GM12878 (cell line): ENCODE data around the gene MCM9. TPM values are rescaled to one million over a fixed set of nuclear protein-coding genes. Genes with fewer than 3 reads are reported as not detected.
A peak's percentile ranks its signal among the peaks of the same experiment; 100 is the strongest.

Experiments
- ATAC-seq: fragments of 200-7000 bp; cut with Tn5 transposase; 3 replicates; pipeline ENCODE4 v1.9.1; 2020; ENCODE audit warnings: mild to moderate bottlenecking, moderate library complexity
- BruUV-seq: library from RNA; stranded (reverse); fragments of 400-500 nt; replicated peaks from 2 replicates; lab custom pipeline; 2021; lab: Mats Ljungman, UMichigan
- CTCF ChIA-PET: fragments of 300-600 bp; sonication (Branson Sonifier 250); formaldehyde crosslinking; extraction: SDS; loops from one replicate; lab custom pipeline; 2021; ENCODE audit warnings: inconsistent platforms; lab: Yijun Ruan, JAX
- POLR2A ChIA-PET: fragments of 350-600 bp; formaldehyde crosslinking; extraction: SDS; loops from one replicate; lab custom pipeline; 2021; ENCODE audit warnings: inconsistent platforms; lab: Charles Lee
- RAD21 ChIA-PET: fragments of 300-600 bp; sonication (Branson Sonifier 250); formaldehyde crosslinking; loops from one replicate; lab custom pipeline; 2023; ENCODE audit warnings: antibody characterized with exemption; ENCODE audit not compliant: unreplicated experiment; lab: Charles Lee
- SMC1A ChIA-PET: fragments of 300-600 bp; sonication (Branson Sonifier 250); formaldehyde crosslinking; loops from one replicate; lab custom pipeline; 2023; ENCODE audit not compliant: unreplicated experiment, uncharacterized antibody; lab: Charles Lee
- DNase-seq: peaks from one replicate; pipeline ENCODE4 v3.0.0-alpha.2; 2011; ENCODE audit warnings: low read depth, low spot score
- FAIRE-seq: peaks from 3 replicates; lab custom pipeline; 2011; peaks lifted over from hg19 to GRCh38; lab: Jason Lieb, UNC
- H2AFZ ChIP-seq: 2 replicates; pipeline ENCODE4 v1.6.0; 2011; ENCODE audit warnings: low read depth, low read length, control low read depth; ENCODE audit not compliant: control insufficient read depth
- H3K27ac ChIP-seq: 2 replicates; pipeline ENCODE4 v1.5.1; 2011; ENCODE audit warnings: control low read depth; ENCODE audit not compliant: control insufficient read depth, insufficient read depth
- H3K27me3 ChIP-seq, 2 experiments: replicated peaks in 1 of 2; 2 replicates each; pipeline versions ENCODE4 v1.6.0 to v1.6.1; 2011; ENCODE audit warnings: low read length in 1 of 2; ENCODE audit not compliant: control insufficient read depth in 2 of 2, insufficient read depth in 2 of 2
- H3K36me3 ChIP-seq, 2 experiments: 2 replicates each; pipeline ENCODE4 v1.5.1; 2011; ENCODE audit warnings: low read length in 1 of 2; ENCODE audit not compliant: control insufficient read depth in 2 of 2, insufficient read depth in 2 of 2
- H3K4me1 ChIP-seq: 2 replicates; pipeline ENCODE4 v1.6.1; 2011; ENCODE audit warnings: mild to moderate bottlenecking, low read length, moderate library complexity, mixed read lengths; ENCODE audit not compliant: control insufficient read depth, insufficient read depth
- H3K4me2 ChIP-seq: 2 replicates; pipeline ENCODE4 v1.6.0; 2011; ENCODE audit warnings: control low read depth; ENCODE audit not compliant: control insufficient read depth, insufficient read depth
- H3K4me3 ChIP-seq: fragments of 200-600 bp; sonication (generic); 2 replicates; pipeline ENCODE4 v1.5.1; 2016
- H3K79me2 ChIP-seq: 2 replicates; pipeline ENCODE4 v1.6.0; 2011; ENCODE audit warnings: low read length; ENCODE audit not compliant: control insufficient read depth, insufficient read depth
- H3K9ac ChIP-seq: 2 replicates; pipeline ENCODE4 v1.8.0; 2011; ENCODE audit warnings: low read length, control low read depth, mixed read lengths; ENCODE audit not compliant: control insufficient read depth, insufficient read depth
- H3K9me3 ChIP-seq: replicated peaks from 3 replicates; pipeline ENCODE4 v1.5.1; 2011; ENCODE audit warnings: mild to moderate bottlenecking, low read length; ENCODE audit not compliant: control insufficient read depth, insufficient read depth
- H4K20me1 ChIP-seq: 2 replicates; pipeline ENCODE4 v1.6.0; 2011; ENCODE audit not compliant: control insufficient read depth, insufficient read depth
- CBFB ChIP-seq: IDR thresholded peaks from 2 replicates; pipeline ENCODE4 v1.6.1; 2016; ENCODE audit warnings: antibody characterized with exemption, low read depth
- RUNX3 ChIP-seq: IDR thresholded peaks from 2 replicates; pipeline ENCODE4 v1.6.1; 2012; ENCODE audit warnings: low read length, inconsistent platforms
- SUPT20H ChIP-seq: IDR thresholded peaks from 2 replicates; pipeline ENCODE4 v1.6.1; 2011; ENCODE audit warnings: low read depth, mild to moderate bottlenecking, low read length, moderate library complexity, borderline replicate concordance; ENCODE audit not compliant: control insufficient read depth
- WRNIP1 ChIP-seq: IDR thresholded peaks from 2 replicates; pipeline ENCODE4 v1.6.1; 2011; ENCODE audit warnings: low read depth, low read length, improper control_type of control experiment, borderline replicate concordance
- WGBS: methylation state at CpG from one replicate; pipeline ENCODE4 v1.1.6; 2016; ENCODE audit warnings: low lambda C conversion rate; ENCODE audit not compliant: insufficient replicate concordance, insufficient coverage; ENCODE audit errors: missing lambda C conversion rate; 5-methylcytosine and 5-hydroxymethylcytosine counted together
- in situ Hi-C: fragments of 300-500 bp; cut with MboI; formaldehyde crosslinking; loops from 9 replicates; pipeline ENCODE4 v1.14.3; 2018; ENCODE audit warnings: mixed read lengths
- intact Hi-C: fragments of 100-400 bp; cut with micrococcal nuclease; formaldehyde crosslinking; loops from one replicate; pipeline ENCODE4 v1.14.2; 2022; ENCODE audit not compliant: unreplicated experiment
- polyA plus RNA-seq, 11 experiments: library from polyadenylated mRNA; depleted of rRNA in 4 of 11; unstranded in 6 of 11; stranded (reverse) in 5 of 11; fragments of >200 nt; fragmentation: Nextera tagmentation in 4 of 11; fragmentation: Illumina TruSeq in 1 of 11; extraction: Ambion mirVana in 4 of 11; extraction: Trizol in 1 of 11; gene quantifications; 1 replicate in 1 of 11; 2 replicates in 10 of 11; pipeline versions ENCODE4 v1.2.1 to v1.2.3, GENCODE V29; 2011 to 2016; ENCODE audit warnings: inconsistent platforms in 2 of 11, missing spikeins in 2 of 11, low read depth in 1 of 11
- total RNA-seq, 4 experiments: library from RNA; depleted of rRNA in 3 of 4; stranded (reverse); fragments of >200 nt in 3 of 4; fragmentation: Illumina TruSeq in 1 of 4; extraction: Trizol in 1 of 4; gene quantifications; 2 replicates each; pipeline versions ENCODE4 v1.2.1 to v1.2.3, GENCODE V29; 2013 to 2021
- TF ChIP-seq, protein P1 (sequence below), 3 experiments: IDR thresholded peaks in 2 of 3; conservative IDR thresholded peaks in 1 of 3; 2 replicates each; pipeline ENCODE4 v1.5.1; 2011; ENCODE audit warnings: low read depth in 3 of 3, low read length in 3 of 3, mild to moderate bottlenecking in 3 of 3, control low read depth in 2 of 3, moderate library complexity in 2 of 3, inconsistent platforms in 1 of 3, mixed read lengths in 1 of 3; ENCODE audit not compliant: control insufficient read depth in 2 of 3, insufficient read depth in 1 of 3; ENCODE audit errors: extremely low read depth in 1 of 3

MCM9 gene
- total and polyA plus RNA-seq, 10 of the 15 experiments (the other 5 are each of a cell fraction or from before 2014, with no cell fraction given) = 3.4 to 18.5 (median 9.7) TPM

DNA sequence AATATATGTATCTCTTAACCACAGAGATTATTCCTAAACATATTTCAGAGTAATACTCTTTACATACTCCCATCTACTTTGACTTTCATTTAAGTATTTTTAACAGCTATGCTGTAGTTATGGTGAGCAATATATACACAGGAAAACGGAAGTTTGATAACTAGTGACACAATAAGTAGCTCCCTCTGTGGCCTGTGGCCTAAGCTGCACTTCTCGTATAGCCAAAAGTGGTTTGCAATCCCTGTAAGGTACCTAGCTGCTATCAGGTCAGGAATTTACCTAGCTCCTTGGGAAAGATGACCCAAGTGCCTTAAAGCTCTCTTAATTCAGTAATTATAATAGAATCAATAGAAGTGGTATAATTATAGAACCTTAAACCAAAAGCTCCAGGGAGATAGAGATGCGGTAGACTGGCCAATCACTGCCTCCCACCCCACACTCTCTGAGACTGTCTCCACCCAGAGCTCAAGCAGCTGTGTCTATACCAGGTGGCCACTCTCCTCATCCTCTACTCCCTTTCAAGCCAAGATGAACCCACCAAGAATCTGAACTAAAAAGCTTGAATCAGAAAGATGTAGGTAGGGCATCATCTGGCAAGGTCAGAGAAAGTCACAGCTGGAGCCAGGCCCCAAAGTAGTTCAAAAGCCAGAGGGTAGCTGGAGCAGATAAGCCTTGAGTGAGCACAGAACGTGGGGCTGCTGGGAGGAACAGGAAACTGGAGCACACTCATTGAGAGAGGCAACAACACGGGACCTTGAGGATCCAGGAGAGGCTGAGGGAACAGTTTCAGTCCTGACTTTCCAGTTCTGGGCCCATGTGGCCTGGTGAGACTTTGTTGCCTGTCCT, 125.9 kb downstream of the MCM9 start:
- Histone ChIP-seq H3K36me3 (no peaks in the 10 kb centered on the region), H3K27ac (peak overlapping the region; percentile 46), H3K4me2 (no peak overlapping the region), H3K79me2 (no peaks in the 10 kb centered on the region), H2AFZ (peak overlapping the region; percentile 50), H3K9me3 (no peaks in the 10 kb centered on the region; the same call in 1 of the 3 replicates), H3K4me3 (no peak overlapping the region), H3K27me3 (no peaks in the 10 kb centered on the region)
- no TSS peak for BruUV-seq
- in situ Hi-C loops = no loop called here
- ChIA-PET CTCF (interaction anchor here (0.9 to 2.1 kb wide), 5 partner anchors 8 to 302 kb away, joined by 3 to 12 read pairs (median 5); no protein-coding TSS in a partner anchor), RAD21 (interaction anchor here (0.7 to 1.0 kb wide), 2 partner anchors 100 to 243 kb away, joined by 3 read pairs; no protein-coding TSS in a partner anchor), POLR2A (no interaction called here)
- ATAC-seq = peak; percentile 55
- WGBS = 51% methylated on average over 5 of the region's 5 CpGs
- TF ChIP-seq WRNIP1 = no peak
- TF ChIP-seq SUPT20H = no peak
- TF ChIP-seq, protein P1, sequence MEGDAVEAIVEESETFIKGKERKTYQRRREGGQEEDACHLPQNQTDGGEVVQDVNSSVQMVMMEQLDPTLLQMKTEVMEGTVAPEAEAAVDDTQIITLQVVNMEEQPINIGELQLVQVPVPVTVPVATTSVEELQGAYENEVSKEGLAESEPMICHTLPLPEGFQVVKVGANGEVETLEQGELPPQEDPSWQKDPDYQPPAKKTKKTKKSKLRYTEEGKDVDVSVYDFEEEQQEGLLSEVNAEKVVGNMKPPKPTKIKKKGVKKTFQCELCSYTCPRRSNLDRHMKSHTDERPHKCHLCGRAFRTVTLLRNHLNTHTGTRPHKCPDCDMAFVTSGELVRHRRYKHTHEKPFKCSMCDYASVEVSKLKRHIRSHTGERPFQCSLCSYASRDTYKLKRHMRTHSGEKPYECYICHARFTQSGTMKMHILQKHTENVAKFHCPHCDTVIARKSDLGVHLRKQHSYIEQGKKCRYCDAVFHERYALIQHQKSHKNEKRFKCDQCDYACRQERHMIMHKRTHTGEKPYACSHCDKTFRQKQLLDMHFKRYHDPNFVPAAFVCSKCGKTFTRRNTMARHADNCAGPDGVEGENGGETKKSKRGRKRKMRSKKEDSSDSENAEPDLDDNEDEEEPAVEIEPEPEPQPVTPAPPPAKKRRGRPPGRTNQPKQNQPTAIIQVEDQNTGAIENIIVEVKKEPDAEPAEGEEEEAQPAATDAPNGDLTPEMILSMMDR (IDR thresholded peaks at IDR 0.05 in 2 of 3, conservative IDR thresholded peaks at IDR 0.05 in 1 of 3; ENCODE audit: control insufficient read depth in 2 of 3, extremely low read depth in 1 of 3, insufficient read depth in 1 of 3, low read depth in 3 of 3, low read length in 3 of 3) = 0 out of 6 replicates have a peak, but pooled peaks of 1 of the 3 experiments have one; percentile 6
- TF ChIP-seq CBFB = 0 out of 2 replicates have a peak, but pooled peaks have one; percentile 29
- TF ChIP-seq RUNX3 = peak; percentile 54
- TF ChIP-seq, all 136 proteins: peak for 3
- intact Hi-C loops = no loop called here
- Histone ChIP-seq H3K9ac (no peak overlapping the region), H3K4me1 (peaks cover 26% of the 10 kb centered on the region), H4K20me1 (no peaks in the 10 kb centered on the region)
- SMC1A ChIA-PET = interaction anchor here (0.6 to 1.3 kb wide), 10 partner anchors 8 to 301 kb away, joined by 3 to 5 read pairs (median 3); no protein-coding TSS in a partner anchor
- no peak for FAIRE-seq
- DNase-seq = no peak
